Measurements from ENCODE around the gene PTPN1.

- TF ChIP-seq CTCF (IDR thresholded peaks at IDR 0.05), result no peak
- no peak for TF ChIP-seq EZH2phosphoT487 (IDR thresholded peaks at IDR 0.05)
- no peak for TF ChIP-seq EZH2 (IDR thresholded peaks at IDR 0.05)
Observed at GRCh38 chr20:50617022-50617421, 106.8 kb downstream of the PTPN1 start.

Measured in neural progenitor cell (in vitro differentiated cells).